SK-N-SH (cell line): Measurements from ENCODE around the gene IQSEC1. TPM values are rescaled to one million over a fixed set of nuclear protein-coding genes. Genes with fewer than 3 reads are reported as not detected.

Experiments used
- CTCF ChIA-PET: fragments of 300-600, 350-600 bp; formaldehyde crosslinking; extraction: SDS; loops from one replicate; lab custom pipeline; 2021; lab: Yijun Ruan, JAX
- POLR2A ChIA-PET: fragments of 350-600 bp; sonication (Branson Sonifier 250); formaldehyde crosslinking; extraction: SDS; loops from one replicate; lab custom pipeline; 2020; ENCODE audit warnings: antibody characterized with exemption, inconsistent platforms; lab: Yijun Ruan, JAX
- DNase-seq: peaks from one replicate; pipeline ENCODE4 v3.0.0; 2012
- H2AFZ ChIP-seq: fragments of 200-600 bp; sonication (generic); 2 replicates; pipeline ENCODE4 v1.8.1; 2016; ENCODE audit warnings: antibody characterized with exemption, mild to moderate bottlenecking, low read depth
- H3F3A ChIP-seq: fragments of 200-600 bp; sonication (generic); replicated peaks from 2 replicates; pipeline ENCODE3; 2016; ENCODE audit warnings: antibody characterized with exemption, mild to moderate bottlenecking; ENCODE audit not compliant: insufficient read depth
- H3K27ac ChIP-seq, 2 experiments: fragments of 200-500 bp in 1 of 2; fragments of 200-600 bp in 1 of 2; sonication (Bioruptor generic) in 1 of 2; sonication (generic), shearing (Covaris generic) in 1 of 2; 2 replicates each; pipeline versions ENCODE4 v1.5.1 to v1.6.1; 2014 to 2016; ENCODE audit warnings: low read depth in 2 of 2, inconsistent platforms in 1 of 2, low read length in 1 of 2, mild to moderate bottlenecking in 1 of 2, mixed read lengths in 1 of 2
- H3K27me3 ChIP-seq: fragments of 200-600 bp; sonication (generic), shearing (Covaris generic); 2 replicates; pipeline ENCODE4 v1.6.1; 2016; ENCODE audit warnings: mixed run types; ENCODE audit not compliant: insufficient read depth
- H3K36me3 ChIP-seq, 2 experiments: fragments of 200-500 bp in 1 of 2; fragments of 200-600 bp in 1 of 2; sonication (Bioruptor generic) in 1 of 2; sonication (generic) in 1 of 2; replicated peaks in 1 of 2; 2 replicates each; pipeline versions ENCODE3 to v1.5.1; 2014 to 2016; ENCODE audit warnings: low read length in 1 of 2, mild to moderate bottlenecking in 1 of 2; ENCODE audit not compliant: insufficient read depth in 2 of 2, control insufficient read depth in 1 of 2
- H3K4me1 ChIP-seq, 2 experiments: fragments of 200-500 bp in 1 of 2; fragments of 200-600 bp in 1 of 2; sonication (Bioruptor generic) in 1 of 2; sonication (generic), shearing (Covaris generic) in 1 of 2; 2 replicates each; pipeline versions ENCODE4 v1.5.1 to v1.6.1; 2014 to 2016; ENCODE audit warnings: low read depth in 1 of 2, low read length in 1 of 2, mixed run types in 1 of 2; ENCODE audit not compliant: insufficient read depth in 2 of 2, control insufficient read depth in 1 of 2
- H3K4me2 ChIP-seq: fragments of 200-600 bp; sonication (generic), shearing (Covaris generic); 2 replicates; pipeline ENCODE4 v1.6.1; 2017; ENCODE audit warnings: mixed run types
- H3K4me3 ChIP-seq, 2 experiments: fragments of 200-500 bp in 1 of 2; fragments of 200-600 bp in 1 of 2; sonication (Bioruptor generic) in 1 of 2; sonication (generic), shearing (Covaris generic) in 1 of 2; 2 replicates each; pipeline versions ENCODE4 v1.5.1 to v1.8.1; 2014 to 2016; ENCODE audit warnings: low read depth in 2 of 2, inconsistent platforms in 1 of 2, low read length in 1 of 2, mild to moderate bottlenecking in 1 of 2, mixed read lengths in 1 of 2, moderate library complexity in 1 of 2
- H3K79me2 ChIP-seq: fragments of 200-600 bp; sonication (generic); 2 replicates; pipeline ENCODE4 v1.8.1; 2017; ENCODE audit warnings: mild to moderate bottlenecking; ENCODE audit not compliant: insufficient read depth
- H3K9ac ChIP-seq: fragments of 200-600 bp; sonication (generic); 2 replicates; pipeline ENCODE4 v1.6.1; 2017; ENCODE audit warnings: mixed run types
- H3K9me2 ChIP-seq: fragments of 200-600 bp; sonication (generic); 2 replicates; pipeline ENCODE4 v1.6.1; 2017; ENCODE audit warnings: mixed run types
- H3K9me3 ChIP-seq: fragments of 200-600 bp; sonication (generic); 2 replicates; pipeline ENCODE4 v1.6.1; 2017; ENCODE audit warnings: mixed run types, mild to moderate bottlenecking, moderate library complexity
- H4K20me1 ChIP-seq: fragments of 200-600 bp; sonication (generic); 2 replicates; pipeline ENCODE4 v1.6.1; 2017; ENCODE audit warnings: mild to moderate bottlenecking, mixed run types; ENCODE audit not compliant: insufficient read depth
- CHD2 ChIP-seq: fragments of 150-350 bp; IDR thresholded peaks from 2 replicates; pipeline ENCODE4 v1.6.1; 2018; ENCODE audit warnings: low read length; ENCODE audit not compliant: partially characterized antibody
- ELF1 ChIP-seq: IDR thresholded peaks from 2 replicates; pipeline ENCODE4 v1.4.0; 2012
- EZH2phosphoT487 ChIP-seq: fragments of 200-600 bp; sonication (generic); IDR thresholded peaks from 2 replicates; pipeline ENCODE4 v1.6.1; 2017; ENCODE audit warnings: low read depth, mixed run types, mild to moderate bottlenecking, antibody characterized with exemption, moderate library complexity, borderline replicate concordance
- FOSL2 ChIP-seq: IDR thresholded peaks from 2 replicates; pipeline ENCODE4 v1.4.0; 2012; ENCODE audit warnings: low read depth, mild to moderate bottlenecking, moderate library complexity, borderline replicate concordance
- FOXM1 ChIP-seq: IDR thresholded peaks from 2 replicates; pipeline ENCODE4 v1.4.0; 2012; ENCODE audit warnings: low read depth, mild to moderate bottlenecking
- GABPA ChIP-seq: IDR thresholded peaks from 2 replicates; pipeline ENCODE4 v1.4.0; 2012; ENCODE audit warnings: low read depth, mild to moderate bottlenecking
- GATA2 ChIP-seq: sonication (generic); formaldehyde crosslinking; IDR thresholded peaks from 2 replicates; pipeline ENCODE4 v1.5.0; 2020; ENCODE audit warnings: mild to moderate bottlenecking, missing genetic modification reagents
- JUND ChIP-seq: IDR thresholded peaks from 2 replicates; pipeline ENCODE4 v1.4.0; 2012
- MEF2A ChIP-seq: IDR thresholded peaks from 2 replicates; pipeline ENCODE4 v1.4.0; 2012; ENCODE audit warnings: low read depth, borderline replicate concordance
- NFIC ChIP-seq: IDR thresholded peaks from 2 replicates; pipeline ENCODE4 v1.4.0; 2012; ENCODE audit warnings: borderline replicate concordance
- POLR2AphosphoS5 ChIP-seq: IDR thresholded peaks from 2 replicates; pipeline ENCODE4 v1.6.1; 2012; ENCODE audit warnings: low read depth, low read length
- RCOR1 ChIP-seq: fragments of 150-350 bp; IDR thresholded peaks from 2 replicates; pipeline ENCODE4 v1.6.1; 2017; ENCODE audit warnings: antibody characterized with exemption, low read length
- REST ChIP-seq: IDR thresholded peaks from 2 replicates; pipeline ENCODE4 v1.6.1; 2012; ENCODE audit warnings: mild to moderate bottlenecking, low read depth, low read length, moderate library complexity
- RXRA ChIP-seq: IDR thresholded peaks from 2 replicates; pipeline ENCODE4 v1.4.0; 2012; ENCODE audit warnings: low read depth, mild to moderate bottlenecking, borderline replicate concordance
- SIN3A ChIP-seq: IDR thresholded peaks from 2 replicates; pipeline ENCODE4 v1.6.1; 2012; ENCODE audit warnings: low read depth, mild to moderate bottlenecking, low read length, moderate library complexity, borderline replicate concordance
- TAF1 ChIP-seq: IDR thresholded peaks from 2 replicates; pipeline ENCODE4 v1.6.1; 2012; ENCODE audit warnings: low read depth, mild to moderate bottlenecking, low read length, moderate library complexity, borderline replicate concordance
- TEAD4 ChIP-seq: IDR thresholded peaks from 2 replicates; pipeline ENCODE4 v1.4.0; 2012; ENCODE audit warnings: mild to moderate bottlenecking, borderline replicate concordance; ENCODE audit not compliant: insufficient read depth
- ZBTB33 ChIP-seq: IDR thresholded peaks from 2 replicates; pipeline ENCODE4 v1.4.0; 2012; ENCODE audit warnings: low read depth, borderline replicate concordance
- WGBS: methylation state at CpG from one replicate; pipeline ENCODE4 v1.1.6; 2017; ENCODE audit warnings: low lambda C conversion rate; 5-methylcytosine and 5-hydroxymethylcytosine counted together
- polyA plus RNA-seq, 3 experiments: library from polyadenylated mRNA; depleted of rRNA; stranded (reverse); fragments of >200 nt; gene quantifications; 2 replicates each; pipeline ENCODE4 v1.2.3, GENCODE V29; 2012
- TF ChIP-seq, protein P1 (sequence below): IDR thresholded peaks from 2 replicates; pipeline ENCODE4 v1.4.0; 2012; ENCODE audit warnings: low read depth

The IQSEC1 gene
- polyA plus RNA-seq, 1 of the 3 experiments (the other 2 are of a cell fraction): 6.2 TPM

DNA sequence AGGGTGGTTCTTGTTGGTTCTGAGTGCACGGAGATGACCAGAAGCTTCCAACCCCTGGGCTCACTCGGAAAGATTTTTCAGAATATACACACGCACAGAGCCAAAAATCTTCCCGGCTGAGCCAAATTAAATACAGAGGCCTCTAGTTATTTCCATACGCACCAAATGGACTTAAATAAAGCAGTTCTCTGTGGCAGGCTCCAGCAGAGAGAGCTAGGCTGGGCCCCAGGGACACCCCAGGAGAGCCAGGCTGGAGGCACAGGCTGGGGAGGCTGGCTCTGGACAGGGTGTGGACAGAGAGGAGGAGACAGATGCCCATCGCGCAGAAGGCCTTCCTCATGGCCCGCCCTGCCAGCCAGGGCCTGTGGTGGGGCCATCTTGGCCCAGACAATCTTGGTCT, 115.9 kb downstream of the IQSEC1 start:
- Histone ChIP-seq H3K9me2 (no peaks in the 10 kb centered on the region), H3K9ac (no peak overlapping the region), H2AFZ (no peak overlapping the region), H3K36me3 (no peaks in the 10 kb centered on the region), H3K4me3 (no peak overlapping the region), H3K9me3 (no peaks in the 10 kb centered on the region), H3K27me3 (no peaks in the 10 kb centered on the region), H3K4me2 (no peak overlapping the region), H3K4me1 (peaks cover 15 to 71% of the 10 kb centered on the region in 2 experiments; a peak in 2 of 4 replicates), H3K79me2 (peaks cover 71% of the 10 kb centered on the region), H4K20me1 (peaks cover 88% of the 10 kb centered on the region), H3F3A (no peaks in the 10 kb centered on the region), H3K27ac (no peak overlapping the region; a peak in 1 of 4 replicates)
- POLR2A ChIA-PET: no interaction called here
- TF ChIP-seq REST (no peak), CHD2 (no peak), JUND (no peak), ELF1 (no peak), RXRA (no peak), MEF2A (no peak), GATA2 (no peak), EZH2phosphoT487 (no peak), SIN3A (no peak), NFIC (no peak), ZBTB33 (no peak)
- TF ChIP-seq, protein P1, sequence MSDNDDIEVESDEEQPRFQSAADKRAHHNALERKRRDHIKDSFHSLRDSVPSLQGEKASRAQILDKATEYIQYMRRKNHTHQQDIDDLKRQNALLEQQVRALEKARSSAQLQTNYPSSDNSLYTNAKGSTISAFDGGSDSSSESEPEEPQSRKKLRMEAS: no peak
- DNase-seq: no peak
- whole genome bisulfite sequencing: 96% methylated on average over 5 of the region's 8 CpGs
- CTCF ChIA-PET: interaction anchor here (5.3 kb wide), 1 partner anchor 26 kb away, joined by 32 read pairs; no protein-coding TSS in a partner anchor

DNA sequence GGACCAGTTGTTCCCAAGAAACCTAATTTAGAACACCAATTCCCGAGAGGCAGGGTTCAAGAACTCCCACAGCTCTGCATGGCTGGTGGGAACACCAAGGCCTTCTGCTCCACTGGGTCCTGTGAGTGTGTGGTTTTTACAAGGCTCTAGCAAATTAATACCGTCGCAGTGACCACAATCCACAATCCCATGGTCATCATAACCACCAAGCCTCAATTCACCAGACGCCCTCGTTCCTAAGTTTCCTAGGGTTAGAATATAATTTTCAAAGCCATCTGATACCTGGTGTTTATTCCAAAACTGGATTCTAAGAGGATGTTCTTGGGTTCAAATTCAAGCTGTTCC, 116.9 kb downstream of the IQSEC1 start:
- no peak for DNase-seq
- H3K79me2 ChIP-seq: peaks cover 65% of the 10 kb centered on the region; the same call in 1 of the 2 replicates
- CTCF ChIA-PET: interaction anchor here (1.2 to 5.3 kb wide), 4 partner anchors 14 to 91 kb away, joined by 3 to 32 read pairs (median 4); no protein-coding TSS in a partner anchor
- no peaks in the 10 kb centered on the region for H3K9me2 ChIP-seq
- no peak overlapping the region for H2AFZ ChIP-seq
- peaks cover 15 to 64% of the 10 kb centered on the region in 2 experiments; a peak in 2 of 4 replicates for H3K4me1 ChIP-seq
- 95% methylated on average over 5 of the region's 5 CpGs for WGBS
- peaks cover 79% of the 10 kb centered on the region for H4K20me1 ChIP-seq
- H3K9me3 ChIP-seq: no peaks in the 10 kb centered on the region
- no peaks in the 10 kb centered on the region for H3K27me3 ChIP-seq
- H3K4me3 ChIP-seq: no peak overlapping the region
- no peak overlapping the region for H3K9ac ChIP-seq
- no peak overlapping the region for H3K27ac ChIP-seq
- H3F3A ChIP-seq: no peaks in the 10 kb centered on the region
- H3K4me2 ChIP-seq: no peak overlapping the region
- POLR2A ChIA-PET: no interaction called here
- no peaks in the 10 kb centered on the region for H3K36me3 ChIP-seq
- TF ChIP-seq REST (no peak), FOSL2 (no peak), RCOR1 (no peak), POLR2AphosphoS5 (no peak), GABPA (no peak), FOXM1 (no peak), TAF1 (no peak), TEAD4 (no peak)
- TF ChIP-seq, protein P1: no peak
